Measurements from ENCODE around the gene RAB14. TPM values are rescaled to one million over a fixed set of nuclear protein-coding genes. Genes with fewer than 3 reads are reported as not detected.

Gene RAB14
- polyA plus RNA-seq, 1 of the 3 experiments (the other 2 are of a cell fraction) = 17.4 TPM

DNA sequence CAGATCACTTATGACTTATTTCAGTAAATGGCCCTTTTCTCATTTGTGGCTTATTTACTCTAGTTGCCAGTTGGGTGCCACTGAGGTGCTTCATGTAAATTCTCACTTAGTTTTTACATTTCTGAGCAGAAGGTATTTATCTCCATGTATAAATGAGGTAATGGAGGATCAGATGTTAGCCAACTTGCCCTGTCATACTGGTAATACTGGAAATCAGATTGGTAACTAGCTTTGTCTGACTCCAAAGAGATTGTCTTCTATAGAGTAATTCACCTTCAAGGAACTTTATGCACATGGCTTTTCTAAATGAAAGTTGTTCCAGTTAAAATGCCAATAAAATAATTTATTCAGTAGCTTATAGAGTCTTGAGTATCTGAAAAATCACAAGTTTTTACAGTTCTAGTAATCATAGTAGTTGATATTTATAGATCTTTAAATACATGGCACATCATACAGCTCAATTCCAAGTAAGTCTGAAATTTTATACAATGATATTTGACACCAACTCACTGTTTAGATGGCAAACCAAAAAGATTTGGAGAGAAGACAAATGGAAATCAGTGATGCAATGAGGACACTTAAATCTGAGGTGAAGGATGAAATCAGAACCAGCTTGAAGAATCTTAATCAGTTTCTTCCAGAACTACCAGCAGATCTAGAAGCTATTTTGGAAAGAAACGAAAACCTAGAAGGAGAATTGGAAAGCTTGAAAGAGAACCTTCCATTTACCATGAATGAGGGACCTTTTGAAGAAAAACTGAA is 28.8 kb downstream of the RAB14 start:
- no peaks in the 10 kb centered on the region for H3K9me3 ChIP-seq
- H3K4me3 ChIP-seq (ENCODE audit: low read depth in 2 of 2, low read length in 1 of 2) = no peak overlapping the region
- ChIA-PET CTCF (no interaction called here), POLR2A (no interaction called here)
- TF ChIP-seq, protein P1, sequence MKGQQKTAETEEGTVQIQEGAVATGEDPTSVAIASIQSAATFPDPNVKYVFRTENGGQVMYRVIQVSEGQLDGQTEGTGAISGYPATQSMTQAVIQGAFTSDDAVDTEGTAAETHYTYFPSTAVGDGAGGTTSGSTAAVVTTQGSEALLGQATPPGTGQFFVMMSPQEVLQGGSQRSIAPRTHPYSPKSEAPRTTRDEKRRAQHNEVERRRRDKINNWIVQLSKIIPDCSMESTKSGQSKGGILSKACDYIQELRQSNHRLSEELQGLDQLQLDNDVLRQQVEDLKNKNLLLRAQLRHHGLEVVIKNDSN (IDR thresholded peaks at IDR 0.05; ENCODE audit: borderline replicate concordance, low read depth) = no peak
- no peak for TF ChIP-seq POLR2AphosphoS5 (IDR thresholded peaks at IDR 0.05; ENCODE audit: low read depth, low read length)
- TF ChIP-seq GABPA (IDR thresholded peaks at IDR 0.05; ENCODE audit: low read depth) = no peak
- TF ChIP-seq CHD2 (IDR thresholded peaks at IDR 0.05; ENCODE audit: low read length, partially characterized antibody) = no peak
- no peaks in the 10 kb centered on the region for H3K9me2 ChIP-seq
- peaks cover 66 to 69% of the 10 kb centered on the region in 2 experiments for H3K36me3 ChIP-seq (replicated peaks in 1 of 2; ENCODE audit: control insufficient read depth in 1 of 2, insufficient read depth in 2 of 2, low read length in 1 of 2)
- no peak overlapping the region for H3K27ac ChIP-seq (ENCODE audit: low read depth in 2 of 2, low read length in 1 of 2)
- H3K27me3 ChIP-seq (ENCODE audit: insufficient read depth) = no peaks in the 10 kb centered on the region
- no peak overlapping the region for H3K9ac ChIP-seq
- H3F3A ChIP-seq (replicated peaks; ENCODE audit: insufficient read depth) = peaks cover 6% of the 10 kb centered on the region
- no peaks in the 10 kb centered on the region for H4K20me1 ChIP-seq (ENCODE audit: insufficient read depth)
- no peak for DNase-seq
- no peak overlapping the region for H3K4me2 ChIP-seq
- H2AFZ ChIP-seq (ENCODE audit: low read depth) = no peak overlapping the region
- H3K4me1 ChIP-seq (ENCODE audit: control insufficient read depth in 1 of 2, insufficient read depth in 2 of 2, low read depth in 1 of 2, low read length in 1 of 2) = no peaks in the 10 kb centered on the region
- 96% methylated on average over 1 of the region's 1 CpG for WGBS (ENCODE audit: low lambda C conversion rate)
- H3K79me2 ChIP-seq (ENCODE audit: insufficient read depth) = peaks cover 15% of the 10 kb centered on the region; the same call in 1 of the 2 replicates

DNA sequence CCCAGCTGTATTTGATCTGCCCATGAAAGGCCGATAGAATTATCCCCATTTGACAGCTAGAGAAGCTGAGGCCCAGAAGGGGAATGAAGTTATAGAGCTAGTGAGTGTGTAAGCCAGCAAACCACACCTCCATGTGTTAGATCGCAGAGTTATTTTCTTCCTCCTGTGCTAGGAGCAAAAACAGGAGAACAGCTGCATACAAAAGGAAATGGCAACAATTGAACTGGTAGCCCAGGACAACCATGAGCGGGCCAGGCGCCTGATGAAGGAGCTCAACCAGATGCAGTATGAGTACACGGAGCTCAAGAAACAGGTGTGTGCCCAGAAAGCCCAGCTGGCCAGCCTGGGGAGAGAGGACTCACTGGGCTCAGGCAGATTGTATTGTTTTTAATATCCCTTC is 30.4 kb downstream of the RAB14 start:
- no peaks in the 10 kb centered on the region for H3K9me3 ChIP-seq
- H3F3A ChIP-seq (replicated peaks; ENCODE audit: insufficient read depth) = peaks cover 3% of the 10 kb centered on the region
- H2AFZ ChIP-seq (ENCODE audit: low read depth) = no peak overlapping the region
- no peak overlapping the region for H3K4me3 ChIP-seq (ENCODE audit: low read depth in 2 of 2, low read length in 1 of 2)
- H3K27me3 ChIP-seq (ENCODE audit: insufficient read depth) = no peaks in the 10 kb centered on the region
- DNase-seq = no peak
- H3K79me2 ChIP-seq (ENCODE audit: insufficient read depth) = 0 out of 2 replicates have a peak, but pooled peaks cover 10% of the 10 kb centered on the region
- WGBS (ENCODE audit: low lambda C conversion rate) = 98% methylated on average over 5 of the region's 5 CpGs
- no peaks in the 10 kb centered on the region for H4K20me1 ChIP-seq (ENCODE audit: insufficient read depth)
- POLR2A ChIA-PET = no interaction called here
- H3K9me2 ChIP-seq = no peaks in the 10 kb centered on the region
- H3K27ac ChIP-seq (ENCODE audit: low read depth in 2 of 2, low read length in 1 of 2) = no peak overlapping the region
- TF ChIP-seq, protein P2, sequence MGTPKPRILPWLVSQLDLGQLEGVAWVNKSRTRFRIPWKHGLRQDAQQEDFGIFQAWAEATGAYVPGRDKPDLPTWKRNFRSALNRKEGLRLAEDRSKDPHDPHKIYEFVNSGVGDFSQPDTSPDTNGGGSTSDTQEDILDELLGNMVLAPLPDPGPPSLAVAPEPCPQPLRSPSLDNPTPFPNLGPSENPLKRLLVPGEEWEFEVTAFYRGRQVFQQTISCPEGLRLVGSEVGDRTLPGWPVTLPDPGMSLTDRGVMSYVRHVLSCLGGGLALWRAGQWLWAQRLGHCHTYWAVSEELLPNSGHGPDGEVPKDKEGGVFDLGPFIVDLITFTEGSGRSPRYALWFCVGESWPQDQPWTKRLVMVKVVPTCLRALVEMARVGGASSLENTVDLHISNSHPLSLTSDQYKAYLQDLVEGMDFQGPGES (IDR thresholded peaks at IDR 0.05; ENCODE audit: low read depth, low read length) = no peak
- TF ChIP-seq RXRA (IDR thresholded peaks at IDR 0.05; ENCODE audit: borderline replicate concordance, low read depth) (no peak), SMC3 (IDR thresholded peaks at IDR 0.05; ENCODE audit: low read depth, low read length) (no peak), FOXJ3 (CRISPR knock-in tag; IDR thresholded peaks at IDR 0.05) (no peak), JUND (IDR thresholded peaks at IDR 0.05) (no peak), NRF1 (IDR thresholded peaks at IDR 0.05; ENCODE audit: low read depth, low read length) (no peak), TCF12 (IDR thresholded peaks at IDR 0.05) (no peak), RFX5 (IDR thresholded peaks at IDR 0.05; ENCODE audit: low read length) (no peak), ELF1 (IDR thresholded peaks at IDR 0.05) (no peak), TAF1 (IDR thresholded peaks at IDR 0.05; ENCODE audit: borderline replicate concordance, low read depth, low read length) (no peak), RAD21 (IDR thresholded peaks at IDR 0.05; ENCODE audit: low read length) (no peak), FOXM1 (IDR thresholded peaks at IDR 0.05; ENCODE audit: low read depth) (no peak), TEAD4 (IDR thresholded peaks at IDR 0.05; ENCODE audit: borderline replicate concordance, insufficient read depth) (no peak), RCOR1 (IDR thresholded peaks at IDR 0.05; ENCODE audit: low read length) (no peak)
- TF ChIP-seq, protein P3, sequence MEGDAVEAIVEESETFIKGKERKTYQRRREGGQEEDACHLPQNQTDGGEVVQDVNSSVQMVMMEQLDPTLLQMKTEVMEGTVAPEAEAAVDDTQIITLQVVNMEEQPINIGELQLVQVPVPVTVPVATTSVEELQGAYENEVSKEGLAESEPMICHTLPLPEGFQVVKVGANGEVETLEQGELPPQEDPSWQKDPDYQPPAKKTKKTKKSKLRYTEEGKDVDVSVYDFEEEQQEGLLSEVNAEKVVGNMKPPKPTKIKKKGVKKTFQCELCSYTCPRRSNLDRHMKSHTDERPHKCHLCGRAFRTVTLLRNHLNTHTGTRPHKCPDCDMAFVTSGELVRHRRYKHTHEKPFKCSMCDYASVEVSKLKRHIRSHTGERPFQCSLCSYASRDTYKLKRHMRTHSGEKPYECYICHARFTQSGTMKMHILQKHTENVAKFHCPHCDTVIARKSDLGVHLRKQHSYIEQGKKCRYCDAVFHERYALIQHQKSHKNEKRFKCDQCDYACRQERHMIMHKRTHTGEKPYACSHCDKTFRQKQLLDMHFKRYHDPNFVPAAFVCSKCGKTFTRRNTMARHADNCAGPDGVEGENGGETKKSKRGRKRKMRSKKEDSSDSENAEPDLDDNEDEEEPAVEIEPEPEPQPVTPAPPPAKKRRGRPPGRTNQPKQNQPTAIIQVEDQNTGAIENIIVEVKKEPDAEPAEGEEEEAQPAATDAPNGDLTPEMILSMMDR (IDR thresholded peaks at IDR 0.05) = no peak
- TF ChIP-seq, protein P4, sequence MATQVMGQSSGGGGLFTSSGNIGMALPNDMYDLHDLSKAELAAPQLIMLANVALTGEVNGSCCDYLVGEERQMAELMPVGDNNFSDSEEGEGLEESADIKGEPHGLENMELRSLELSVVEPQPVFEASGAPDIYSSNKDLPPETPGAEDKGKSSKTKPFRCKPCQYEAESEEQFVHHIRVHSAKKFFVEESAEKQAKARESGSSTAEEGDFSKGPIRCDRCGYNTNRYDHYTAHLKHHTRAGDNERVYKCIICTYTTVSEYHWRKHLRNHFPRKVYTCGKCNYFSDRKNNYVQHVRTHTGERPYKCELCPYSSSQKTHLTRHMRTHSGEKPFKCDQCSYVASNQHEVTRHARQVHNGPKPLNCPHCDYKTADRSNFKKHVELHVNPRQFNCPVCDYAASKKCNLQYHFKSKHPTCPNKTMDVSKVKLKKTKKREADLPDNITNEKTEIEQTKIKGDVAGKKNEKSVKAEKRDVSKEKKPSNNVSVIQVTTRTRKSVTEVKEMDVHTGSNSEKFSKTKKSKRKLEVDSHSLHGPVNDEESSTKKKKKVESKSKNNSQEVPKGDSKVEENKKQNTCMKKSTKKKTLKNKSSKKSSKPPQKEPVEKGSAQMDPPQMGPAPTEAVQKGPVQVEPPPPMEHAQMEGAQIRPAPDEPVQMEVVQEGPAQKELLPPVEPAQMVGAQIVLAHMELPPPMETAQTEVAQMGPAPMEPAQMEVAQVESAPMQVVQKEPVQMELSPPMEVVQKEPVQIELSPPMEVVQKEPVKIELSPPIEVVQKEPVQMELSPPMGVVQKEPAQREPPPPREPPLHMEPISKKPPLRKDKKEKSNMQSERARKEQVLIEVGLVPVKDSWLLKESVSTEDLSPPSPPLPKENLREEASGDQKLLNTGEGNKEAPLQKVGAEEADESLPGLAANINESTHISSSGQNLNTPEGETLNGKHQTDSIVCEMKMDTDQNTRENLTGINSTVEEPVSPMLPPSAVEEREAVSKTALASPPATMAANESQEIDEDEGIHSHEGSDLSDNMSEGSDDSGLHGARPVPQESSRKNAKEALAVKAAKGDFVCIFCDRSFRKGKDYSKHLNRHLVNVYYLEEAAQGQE (IDR thresholded peaks at IDR 0.05; ENCODE audit: low read depth, low read length) = no peak
- TF ChIP-seq, protein P5, sequence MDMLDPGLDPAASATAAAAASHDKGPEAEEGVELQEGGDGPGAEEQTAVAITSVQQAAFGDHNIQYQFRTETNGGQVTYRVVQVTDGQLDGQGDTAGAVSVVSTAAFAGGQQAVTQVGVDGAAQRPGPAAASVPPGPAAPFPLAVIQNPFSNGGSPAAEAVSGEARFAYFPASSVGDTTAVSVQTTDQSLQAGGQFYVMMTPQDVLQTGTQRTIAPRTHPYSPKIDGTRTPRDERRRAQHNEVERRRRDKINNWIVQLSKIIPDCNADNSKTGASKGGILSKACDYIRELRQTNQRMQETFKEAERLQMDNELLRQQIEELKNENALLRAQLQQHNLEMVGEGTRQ (IDR thresholded peaks at IDR 0.05; ENCODE audit: borderline replicate concordance, low read depth, low read length) = no peak
- H3K4me1 ChIP-seq (ENCODE audit: control insufficient read depth in 1 of 2, insufficient read depth in 2 of 2, low read depth in 1 of 2, low read length in 1 of 2) = no peaks in the 10 kb centered on the region
- H3K36me3 ChIP-seq (replicated peaks in 1 of 2; ENCODE audit: control insufficient read depth in 1 of 2, insufficient read depth in 2 of 2, low read length in 1 of 2) = peaks cover 56 to 64% of the 10 kb centered on the region in 2 experiments
- CTCF ChIA-PET = interaction anchor here (0.9 to 2.8 kb wide), 4 partner anchors 9 to 415 kb away, joined by 3 to 9 read pairs (median 4); no protein-coding TSS in a partner anchor
- no peak overlapping the region for H3K9ac ChIP-seq
- no peak overlapping the region for H3K4me2 ChIP-seq

Data from SK-N-SH (cell line).